Erythroblast (primary cell): Measurements from ENCODE around the gene TBPL1.

Experiments
- GATA1 ChIP-seq: IDR thresholded peaks from 2 replicates; pipeline ENCODE4 v1.6.1; 2011; ENCODE audit warnings: low read depth, mild to moderate bottlenecking, control low read depth, low read length, moderate library complexity
- POLR2A ChIP-seq: IDR thresholded peaks from 2 replicates; pipeline ENCODE4 v1.6.1; 2011; ENCODE audit warnings: mild to moderate bottlenecking, low read length

- TF ChIP-seq POLR2A (no peak), GATA1 (no peak)
Observed at GRCh38 chr6:133995296-133995695, 42.3 kb downstream of the TBPL1 start.
